GM18511 (cell line): ENCODE results near the gene IGFBP5.

Experiments used
- ATAC-seq: cut with Tn5 transposase; IDR thresholded peaks from one replicate; pipeline ENCODE4 v1.9.1; 2021; ENCODE audit warnings: mild to moderate bottlenecking, moderate library complexity; ENCODE audit not compliant: unreplicated experiment

Gene IGFBP5

DNA sequence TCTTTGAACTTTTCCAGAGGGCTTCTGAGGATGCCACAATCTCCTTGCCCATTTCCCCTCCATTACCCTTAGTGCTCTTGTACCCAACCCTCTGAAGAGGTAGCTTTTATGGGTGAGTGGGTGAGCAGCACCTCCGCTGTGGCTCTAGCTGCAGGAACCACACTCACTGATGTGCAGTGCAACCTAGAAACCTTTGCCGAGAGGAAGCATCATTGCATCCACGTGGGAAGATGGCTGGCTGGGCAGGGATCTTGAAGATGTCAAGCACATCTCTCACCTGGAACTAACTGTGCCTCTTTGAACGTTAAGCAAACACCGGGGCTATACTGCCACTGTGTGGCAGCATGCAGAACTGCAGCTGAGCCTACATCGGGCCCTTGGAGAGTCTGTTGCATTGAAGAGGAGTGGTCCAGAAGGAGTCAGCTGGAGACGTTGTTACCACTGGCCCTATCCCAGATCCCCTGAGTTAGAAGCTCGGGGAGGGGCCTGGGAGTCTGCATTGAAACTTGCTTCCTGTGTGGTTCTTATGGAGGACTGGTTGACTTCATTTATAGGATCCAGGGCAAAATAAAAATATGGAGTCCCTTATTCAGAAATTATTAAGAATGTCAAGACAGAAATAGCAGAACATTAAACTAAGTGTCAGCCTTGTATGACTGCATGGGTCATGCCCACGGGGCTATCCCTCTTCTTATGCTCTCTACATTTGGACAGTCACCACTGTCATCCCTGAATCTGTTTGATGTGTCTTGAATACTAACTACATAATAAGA lies 28.7 kb downstream of the IGFBP5 start:
- ATAC-seq = peak; percentile 79

- no peak for ATAC-seq
These were observed 29.6 kb downstream of the IGFBP5 start for GRCh38 chr2:216665717-216666116.

DNA sequence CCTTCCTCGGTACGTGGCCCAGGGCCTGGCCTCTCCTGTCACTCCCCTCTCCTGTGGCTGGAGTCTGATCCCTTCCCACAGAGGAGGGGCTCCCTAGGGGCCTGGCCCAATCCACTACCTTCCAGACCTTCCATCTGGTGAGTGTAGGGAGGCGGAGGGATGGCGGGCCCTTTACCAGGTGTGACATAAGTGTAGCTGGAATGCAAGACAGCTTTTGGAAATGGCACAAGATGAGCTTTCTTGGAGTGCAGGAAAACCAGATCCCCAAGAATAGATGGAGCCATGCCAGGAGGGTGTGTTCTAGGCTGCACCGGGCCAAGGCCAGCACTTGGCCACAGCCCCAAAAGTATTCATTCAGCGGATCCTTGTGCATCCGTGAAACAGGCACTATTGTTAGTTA lies 30.1 kb downstream of the IGFBP5 start:
- ATAC-seq = no peak

GRCh38 chr2:216664593-216665034 lies 30.7 kb downstream of the IGFBP5 start:
- ATAC-seq = peak; percentile 70

- ATAC-seq = no peak
These were observed 31.5 kb downstream of the IGFBP5 start for GRCh38 chr2:216663846-216664245.

- no peak for ATAC-seq
These were observed 32.2 kb downstream of the IGFBP5 start for GRCh38 chr2:216663106-216663505.

DNA sequence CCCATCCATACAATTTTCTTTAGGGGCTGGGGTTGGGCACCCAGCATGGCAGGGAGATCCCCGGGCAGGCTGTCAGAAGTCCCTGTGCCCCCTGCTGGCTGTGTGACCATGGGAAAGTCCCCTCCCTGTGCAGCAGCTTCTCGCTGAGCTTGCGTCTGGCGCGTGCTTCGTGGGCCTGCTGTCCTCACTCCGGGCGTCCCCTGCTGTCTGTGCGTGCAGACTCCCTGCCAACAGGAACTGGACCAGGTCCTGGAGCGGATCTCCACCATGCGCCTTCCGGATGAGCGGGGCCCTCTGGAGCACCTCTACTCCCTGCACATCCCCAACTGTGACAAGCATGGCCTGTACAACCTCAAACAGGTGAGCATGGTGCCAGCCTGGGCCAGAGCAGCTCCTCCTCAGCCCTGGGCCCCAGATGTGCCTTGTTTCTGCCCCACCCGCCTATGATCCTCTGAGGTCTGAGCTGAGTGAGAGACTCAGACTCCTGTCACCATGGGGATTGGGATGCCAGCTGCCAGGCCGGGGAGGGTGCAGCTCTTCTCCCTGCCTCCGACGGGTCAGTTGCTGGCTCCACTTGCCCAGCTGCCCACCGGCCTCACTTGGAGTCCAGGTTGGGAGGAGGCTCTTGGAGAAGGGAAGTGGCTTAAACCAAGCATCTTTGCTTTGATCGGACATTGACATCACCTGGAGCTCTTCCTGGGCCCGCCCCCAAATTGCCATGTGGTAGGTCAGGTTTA lies 33.5 kb downstream of the IGFBP5 start:
- ATAC-seq = no peak

GRCh38 chr2:216661051-216661450 lies 34.3 kb downstream of the IGFBP5 start:
- ATAC-seq = no peak

GRCh38 chr2:216660496-216660895 lies 34.9 kb downstream of the IGFBP5 start:
- ATAC-seq = no peak

GRCh38 chr2:216659276-216659675 lies 36.1 kb downstream of the IGFBP5 start:
- no peak for ATAC-seq

DNA sequence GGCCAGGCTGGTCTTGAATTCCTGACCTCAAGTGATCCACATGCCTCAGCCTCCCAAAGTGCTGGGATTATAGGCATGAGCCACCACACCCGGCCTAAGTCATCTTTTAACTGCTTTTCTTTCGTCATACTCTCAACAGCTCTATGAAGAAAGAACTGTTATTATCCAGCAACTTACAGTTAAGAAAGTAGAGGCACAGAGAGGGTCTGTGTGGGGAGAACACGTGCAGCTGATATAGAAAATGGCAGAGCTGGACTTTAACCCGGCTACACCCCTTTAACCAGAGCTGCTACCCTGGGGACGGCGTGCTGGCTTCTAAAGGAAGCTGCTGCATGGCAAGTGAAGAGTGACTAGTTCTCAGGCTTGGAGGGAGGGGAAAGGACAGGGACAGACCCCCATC lies 36.6 kb downstream of the IGFBP5 start:
- ATAC-seq = no peak

- ATAC-seq = no peak
These were observed 37.4 kb downstream of the IGFBP5 start for GRCh38 chr2:216657980-216658379.

- ATAC-seq = no peak
These were observed 38.1 kb downstream of the IGFBP5 start for GRCh38 chr2:216657086-216657855.

GRCh38 chr2:216654528-216655052 lies 40.8 kb downstream of the IGFBP5 start:
- no peak for ATAC-seq

DNA sequence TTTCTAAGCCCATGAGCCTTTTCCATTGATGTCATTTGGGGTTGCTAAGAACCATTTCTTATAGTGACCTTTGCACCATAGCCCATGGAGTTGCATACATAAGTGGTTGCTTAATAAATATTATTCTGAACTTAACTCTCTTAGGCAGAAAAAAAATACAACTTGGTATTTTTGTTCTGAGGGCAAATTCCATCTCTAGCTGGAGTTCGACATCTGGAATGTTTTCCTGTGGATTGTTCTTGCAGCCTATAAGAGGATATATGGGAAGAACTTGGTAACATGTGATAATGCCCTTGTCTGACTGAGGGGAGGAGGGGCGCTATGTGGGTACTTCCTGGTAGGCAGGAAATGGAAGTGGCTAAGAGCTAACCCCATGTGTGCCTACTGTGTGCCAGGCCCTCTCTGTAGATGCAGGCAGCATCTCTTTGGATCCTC lies 41.4 kb downstream of the IGFBP5 start:
- ATAC-seq = no peak

GRCh38 chr2:216653093-216653799 lies 42.1 kb downstream of the IGFBP5 start:
- no peak for ATAC-seq

DNA sequence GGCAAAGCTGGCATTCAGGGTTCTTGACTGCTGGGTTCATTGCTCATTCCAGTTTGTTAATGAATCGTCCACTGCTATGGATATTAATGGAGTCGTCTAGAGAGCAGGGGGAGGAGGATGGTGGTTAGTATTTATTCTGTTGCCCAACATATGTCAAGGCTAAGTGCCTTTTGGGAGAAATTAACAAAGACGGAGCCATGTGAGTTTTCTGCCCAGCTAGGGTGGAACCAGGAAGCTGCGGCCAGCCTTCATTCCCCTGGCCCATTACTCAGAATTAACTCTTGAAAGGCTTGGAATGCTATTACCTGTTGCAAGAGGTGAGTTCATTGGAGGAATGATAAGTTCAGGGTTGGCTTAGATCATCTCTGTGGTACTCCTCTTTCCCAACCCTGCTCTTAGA lies 42.8 kb downstream of the IGFBP5 start:
- no peak for ATAC-seq

DNA sequence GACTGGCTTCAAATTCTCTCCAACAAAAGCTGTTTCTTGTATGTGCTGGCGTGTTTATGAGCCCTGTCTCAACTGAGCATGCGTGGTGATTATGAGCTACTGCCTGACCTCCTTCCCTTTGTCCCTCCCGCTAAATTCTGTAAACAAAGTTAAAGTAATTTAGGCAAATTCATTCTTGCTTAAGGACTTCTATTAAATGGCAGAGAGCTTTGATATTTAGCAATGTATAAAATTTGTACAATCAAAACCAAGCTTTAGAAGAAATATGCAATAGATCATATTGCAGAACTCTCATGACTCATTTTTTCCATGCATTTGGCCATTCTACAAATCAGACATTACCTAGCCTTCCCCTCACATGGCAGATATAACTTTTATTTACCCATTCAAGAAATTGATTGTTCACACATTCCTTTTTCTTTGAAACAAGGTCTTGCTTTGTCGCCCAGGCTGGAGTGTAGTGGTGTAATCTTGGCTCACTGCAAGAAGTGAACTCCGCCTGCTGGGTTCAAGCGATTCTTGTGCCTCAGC lies 43.9 kb downstream of the IGFBP5 start:
- no peak for ATAC-seq

- ATAC-seq = no peak
These were observed 44.6 kb downstream of the IGFBP5 start for GRCh38 chr2:216650626-216651257.

DNA sequence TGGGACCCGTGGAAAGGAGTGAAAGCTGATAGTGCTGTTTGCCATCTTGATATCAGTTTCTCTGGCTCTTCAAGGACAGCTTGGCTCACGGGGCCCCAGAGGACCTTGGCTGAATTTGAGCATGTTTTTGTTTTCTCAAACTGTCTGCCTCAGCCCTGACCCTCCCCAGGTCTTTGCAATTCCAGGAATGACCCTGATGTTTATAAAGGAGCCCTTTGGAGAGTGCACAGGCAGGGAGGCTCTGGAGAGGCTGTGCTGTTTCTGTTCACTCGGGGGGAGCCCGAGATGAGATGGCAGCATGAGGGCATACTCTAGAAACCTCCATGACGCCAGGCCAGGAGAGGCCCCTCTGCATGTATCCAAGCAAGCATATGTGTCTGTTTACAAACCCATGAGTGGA lies 45.8 kb downstream of the IGFBP5 start:
- ATAC-seq = no peak
